TTC549 (cell line): Measurements from ENCODE around the gene BMP8A.
"Not testable (repeated sequence)": the region's sequence is repeated elsewhere in the genome, so short reads cannot be mapped to it uniquely, and the experiment has no call there.

Experiments
- FAIRE-seq: peaks from 2 replicates; lab custom pipeline; 2012; peaks lifted over from hg19 to GRCh38; lab: Jason Lieb, UNC

The BMP8A gene

GRCh38 chr1:39483276-39483675 lies 8.2 kb upstream of the BMP8A start:
- no peak for FAIRE-seq

- FAIRE-seq = no peak
These were observed 6.9 kb upstream of the BMP8A start for GRCh38 chr1:39484564-39484963.

- no peak for FAIRE-seq
These were observed 6.2 kb upstream of the BMP8A start for GRCh38 chr1:39485046-39485803.

GRCh38 chr1:39488012-39488545 lies 3.4 kb upstream of the BMP8A start:
- no peak for FAIRE-seq

GRCh38 chr1:39488793-39489566 lies 2.5 kb upstream of the BMP8A start:
- FAIRE-seq = no peak

GRCh38 chr1:39489567-39490239 lies 1.7 kb upstream of the BMP8A start:
- no peak for FAIRE-seq

GRCh38 chr1:39490596-39491145 lies 765 bp upstream of the BMP8A start:
- no peak for FAIRE-seq

GRCh38 chr1:39492118-39493042 lies 944 bp downstream of the BMP8A start:
- not testable (repeated sequence) for FAIRE-seq

- not testable (repeated sequence) for FAIRE-seq
These were observed 1.8 kb downstream of the BMP8A start for GRCh38 chr1:39493043-39493810.

- no peak for FAIRE-seq
These were observed 3.4 kb downstream of the BMP8A start for GRCh38 chr1:39494671-39495410.

GRCh38 chr1:39496520-39496919 lies 5.1 kb downstream of the BMP8A start:
- not testable (repeated sequence) for FAIRE-seq

- FAIRE-seq = no peak
These were observed 6.1 kb downstream of the BMP8A start for GRCh38 chr1:39497585-39497984.

- FAIRE-seq = not testable (repeated sequence)
These were observed 6.8 kb downstream of the BMP8A start for GRCh38 chr1:39498096-39498710.

GRCh38 chr1:39498821-39499220 lies 7.4 kb downstream of the BMP8A start:
- not testable (repeated sequence) for FAIRE-seq

- FAIRE-seq = no peak
These were observed 8.2 kb downstream of the BMP8A start for GRCh38 chr1:39499668-39500067.

- FAIRE-seq = no peak
These were observed 9.5 kb downstream of the BMP8A start for GRCh38 chr1:39500862-39501389.

GRCh38 chr1:39501666-39502065 lies 10.2 kb downstream of the BMP8A start:
- no peak for FAIRE-seq

- not testable (repeated sequence) for FAIRE-seq
These were observed 13.0 kb downstream of the BMP8A start for GRCh38 chr1:39504436-39504835.

GRCh38 chr1:39505289-39505688 lies 13.9 kb downstream of the BMP8A start:
- FAIRE-seq = no peak
